SU-DHL-6 (cell line): ENCODE results near the gene MRPS18B.

Experiments
- EZH2phosphoT487 ChIP-seq: fragments of 200-600 bp; sonication (generic), shearing (Covaris generic); conservative IDR thresholded peaks from 2 replicates; pipeline ENCODE4 v1.6.1; 2018; ENCODE audit warnings: mild to moderate bottlenecking, antibody characterized with exemption, low read length, moderate library complexity, mixed read lengths
- TF ChIP-seq, protein P1 (sequence below): fragments of 200-600 bp; sonication (generic); IDR thresholded peaks from one replicate; pipeline ENCODE4 v1.5.1; 2017; ENCODE audit warnings: antibody characterized with exemption, mild to moderate bottlenecking, low read length, moderate library complexity; ENCODE audit not compliant: insufficient read depth, poor library complexity, severe bottlenecking

DNA sequence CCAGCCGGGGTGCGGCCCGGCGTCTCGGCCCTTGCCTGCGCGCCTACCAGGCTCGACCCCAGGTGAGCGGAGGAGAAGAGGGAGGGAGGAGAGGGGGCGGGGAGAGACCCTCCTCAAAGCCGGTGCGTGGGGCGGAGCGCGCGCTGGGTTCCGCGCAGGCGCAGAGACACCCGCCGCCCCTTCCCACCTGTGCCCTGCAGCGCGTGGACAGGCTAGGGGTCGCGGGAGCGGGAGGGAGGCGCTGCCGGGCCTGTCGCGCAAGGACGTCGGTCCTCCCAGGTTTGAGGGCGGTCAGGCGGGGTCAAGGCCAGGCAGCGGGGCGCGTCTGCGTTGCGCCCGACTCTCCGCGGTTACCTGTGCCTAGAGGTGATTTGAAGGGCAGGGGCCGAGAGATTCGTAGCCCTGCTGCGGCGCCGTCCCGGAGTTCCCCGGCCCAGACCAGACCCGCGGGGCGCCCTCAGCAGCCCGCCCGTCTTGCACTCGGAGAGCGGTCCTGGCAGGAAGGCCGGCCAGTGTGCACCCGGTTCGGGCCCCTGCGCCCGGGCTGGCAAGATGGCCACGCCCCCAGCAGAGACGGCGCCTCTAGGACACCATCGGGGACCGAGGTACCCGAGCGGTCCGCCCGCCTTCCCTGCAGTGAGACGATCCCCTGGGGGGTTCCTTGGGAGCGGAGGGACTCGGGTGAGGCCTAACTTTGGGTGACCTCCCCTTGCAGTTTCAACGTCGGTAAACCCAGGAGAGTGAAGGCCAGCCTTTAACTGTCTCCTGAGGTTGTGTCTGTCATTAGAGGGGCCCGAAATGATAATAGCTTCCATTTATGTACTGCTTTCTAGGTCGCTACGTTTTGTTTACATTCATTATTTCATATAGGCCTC is 29.8 kb downstream of the MRPS18B start:
- TF ChIP-seq, protein P1, sequence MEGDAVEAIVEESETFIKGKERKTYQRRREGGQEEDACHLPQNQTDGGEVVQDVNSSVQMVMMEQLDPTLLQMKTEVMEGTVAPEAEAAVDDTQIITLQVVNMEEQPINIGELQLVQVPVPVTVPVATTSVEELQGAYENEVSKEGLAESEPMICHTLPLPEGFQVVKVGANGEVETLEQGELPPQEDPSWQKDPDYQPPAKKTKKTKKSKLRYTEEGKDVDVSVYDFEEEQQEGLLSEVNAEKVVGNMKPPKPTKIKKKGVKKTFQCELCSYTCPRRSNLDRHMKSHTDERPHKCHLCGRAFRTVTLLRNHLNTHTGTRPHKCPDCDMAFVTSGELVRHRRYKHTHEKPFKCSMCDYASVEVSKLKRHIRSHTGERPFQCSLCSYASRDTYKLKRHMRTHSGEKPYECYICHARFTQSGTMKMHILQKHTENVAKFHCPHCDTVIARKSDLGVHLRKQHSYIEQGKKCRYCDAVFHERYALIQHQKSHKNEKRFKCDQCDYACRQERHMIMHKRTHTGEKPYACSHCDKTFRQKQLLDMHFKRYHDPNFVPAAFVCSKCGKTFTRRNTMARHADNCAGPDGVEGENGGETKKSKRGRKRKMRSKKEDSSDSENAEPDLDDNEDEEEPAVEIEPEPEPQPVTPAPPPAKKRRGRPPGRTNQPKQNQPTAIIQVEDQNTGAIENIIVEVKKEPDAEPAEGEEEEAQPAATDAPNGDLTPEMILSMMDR = no peak
- no peak for TF ChIP-seq EZH2phosphoT487
